NT2/D1 (cell line): ENCODE results near the gene JRKL.

Source experiments
- DNase-seq: peaks from one replicate; pipeline ENCODE4 v3.0.0-alpha.2; 2011; ENCODE audit warnings: low read depth, low spot score
- H3K27me3 ChIP-seq: 2 replicates; pipeline ENCODE4 v1.6.0; 2011; ENCODE audit warnings: mild to moderate bottlenecking; ENCODE audit not compliant: insufficient read length, insufficient read depth
- H3K36me3 ChIP-seq: 2 replicates; pipeline ENCODE4 v1.6.1; 2011; ENCODE audit warnings: mild to moderate bottlenecking, low read length, mixed read lengths; ENCODE audit not compliant: insufficient read depth, insufficient read length
- H3K4me1 ChIP-seq: 2 replicates; pipeline ENCODE4 v1.5.1; 2011; ENCODE audit not compliant: insufficient read depth, insufficient read length
- H3K4me3 ChIP-seq: 2 replicates; pipeline ENCODE4 v1.5.1; 2011; ENCODE audit warnings: low read depth; ENCODE audit not compliant: insufficient read length
- H3K9ac ChIP-seq: 2 replicates; pipeline ENCODE4 v1.6.0; 2011; ENCODE audit warnings: low read depth; ENCODE audit not compliant: insufficient read length
- H3K9me3 ChIP-seq: 2 replicates; pipeline ENCODE4 v1.5.1; 2011; ENCODE audit warnings: mild to moderate bottlenecking, low read length; ENCODE audit not compliant: insufficient read depth
- SUZ12 ChIP-seq: IDR thresholded peaks from 2 replicates; pipeline ENCODE4 v1.6.1; 2011; ENCODE audit not compliant: insufficient read length, insufficient read depth; ENCODE audit errors: extremely low read depth
- YY1 ChIP-seq: IDR thresholded peaks from 2 replicates; pipeline ENCODE4 v1.6.1; 2011; ENCODE audit not compliant: insufficient read length, insufficient read depth
- ZNF274 ChIP-seq: IDR thresholded peaks from 2 replicates; pipeline ENCODE4 v1.6.1; 2011; ENCODE audit warnings: mild to moderate bottlenecking, low read depth, low read length

The JRKL gene

GRCh38 chr11:96389720-96390487, at the start of gene JRKL, which contains the start of gene CCDC82:
TSS of gene JRKL (plus strand) at chr11:96390013. CDS start at chr11:96390650, 637 bp downstream.
TSS of gene CCDC82 (minus strand) at chr11:96389912. CDS start at chr11:96384747, 5,165 bp downstream.
- no peaks in the 10 kb centered on the region for H3K4me1 ChIP-seq
- peak within 1 kb of the TSS; percentile 70 for H3K9ac ChIP-seq

DNA sequence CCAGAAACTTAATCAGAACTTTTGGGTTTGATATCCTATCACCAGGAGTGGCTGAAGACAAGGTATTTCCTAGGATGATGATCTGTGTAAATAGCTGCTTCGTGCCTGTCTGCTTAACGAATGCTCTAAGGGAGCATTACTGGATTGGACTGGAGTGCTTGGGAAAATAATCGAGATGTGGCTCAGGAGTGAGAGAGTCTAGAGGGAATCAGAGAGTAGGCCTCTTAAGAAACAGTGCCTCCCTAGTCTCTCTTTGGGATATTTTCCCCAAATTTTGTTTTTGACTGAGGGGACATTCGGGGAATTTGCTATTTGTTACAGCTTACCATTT, 49.3 kb upstream of the JRKL start:
- Histone ChIP-seq H3K9me3 (no peaks in the 10 kb centered on the region), H3K9ac (no peak overlapping the region), H3K4me1 (peaks cover 3% of the 10 kb centered on the region), H3K27me3 (no peaks in the 10 kb centered on the region), H3K4me3 (no peak overlapping the region), H3K36me3 (peaks cover 16% of the 10 kb centered on the region)
- TF ChIP-seq ZNF274 (no peak), SUZ12 (no peak), YY1 (no peak)
- DNase-seq = no peak

More at GRCh38 chr11:96389720-96390487, at the start of gene JRKL, which contains the start of gene CCDC82:
- peak; percentile 95 for DNase-seq
- TF ChIP-seq YY1 (no peak), SUZ12 (no peak), ZNF274 (no peak)
- peaks cover 37% of the 10 kb centered on the region for H3K9me3 ChIP-seq
- peak within 1 kb of the TSS; percentile 68 for H3K4me3 ChIP-seq
- peaks cover 13% of the 10 kb centered on the region for H3K36me3 ChIP-seq
- no peaks in the 10 kb centered on the region for H3K27me3 ChIP-seq

- Histone ChIP-seq H3K36me3 (peaks cover 10% of the 10 kb centered on the region), H3K27me3 (no peaks in the 10 kb centered on the region), H3K9ac (no peak overlapping the region), H3K9me3 (no peaks in the 10 kb centered on the region), H3K4me1 (peaks cover 3% of the 10 kb centered on the region), H3K4me3 (no peak overlapping the region)
- DNase-seq = no peak
- TF ChIP-seq SUZ12 (no peak), YY1 (no peak), ZNF274 (no peak)
These were observed 48.4 kb upstream of the JRKL start for GRCh38 chr11:96341211-96342013.

GRCh38 chr11:96342014-96342960, 47.5 kb upstream of the JRKL start:
- H3K4me1 ChIP-seq = peaks cover 3% of the 10 kb centered on the region
- H3K4me3 ChIP-seq = peak overlapping the region; percentile 54
- no peak for DNase-seq
- TF ChIP-seq ZNF274 (no peak), YY1 (no peak), SUZ12 (no peak)
- H3K27me3 ChIP-seq = no peaks in the 10 kb centered on the region
- H3K9ac ChIP-seq = peak overlapping the region; percentile 50
- H3K9me3 ChIP-seq = no peaks in the 10 kb centered on the region
- peaks cover 10% of the 10 kb centered on the region for H3K36me3 ChIP-seq

- TF ChIP-seq ZNF274 = no peak
- no peak for TF ChIP-seq SUZ12
- no peak for TF ChIP-seq YY1
- H3K4me3 ChIP-seq = peak within 1 kb of the TSS; percentile 54
- H3K36me3 ChIP-seq = peaks cover 10% of the 10 kb centered on the region
- peak within 1 kb of the TSS; percentile 50 for H3K9ac ChIP-seq
- no peaks in the 10 kb centered on the region for H3K27me3 ChIP-seq
- H3K4me1 ChIP-seq = peaks cover 3% of the 10 kb centered on the region
- H3K9me3 ChIP-seq = no peaks in the 10 kb centered on the region
- peak; percentile 90 for DNase-seq
These were observed 46.7 kb upstream of the JRKL start, which contains the start of gene MAML2 for GRCh38 chr11:96342961-96343711. TSS of gene MAML2 (minus strand) at chr11:96343195. CDS start at chr11:96341895, 1,300 bp downstream.

- Histone ChIP-seq H3K9ac (no peak overlapping the region), H3K27me3 (no peaks in the 10 kb centered on the region), H3K4me1 (no peaks in the 10 kb centered on the region), H3K9me3 (no peaks in the 10 kb centered on the region), H3K4me3 (no peak overlapping the region), H3K36me3 (peaks cover 19% of the 10 kb centered on the region)
- TF ChIP-seq YY1 = no peak
- no peak for TF ChIP-seq SUZ12
- TF ChIP-seq ZNF274 = no peak
- DNase-seq = no peak
These were observed 33.0 kb upstream of the JRKL start for GRCh38 chr11:96356848-96357247.
